HEK293T (cell line): ENCODE results near the gene TCF7L1.

Experiments
- CTCF ChIA-PET: fragments of 350-600 bp; formaldehyde crosslinking; extraction: SDS; loops from one replicate; lab custom pipeline; 2021; ENCODE audit warnings: antibody characterized with exemption, inconsistent platforms; lab: Yijun Ruan, JAX
- POLR2A ChIA-PET: fragments of 350-600 bp; formaldehyde crosslinking; extraction: SDS; loops from one replicate; lab custom pipeline; 2020; ENCODE audit warnings: antibody characterized with exemption, inconsistent platforms; lab: Yijun Ruan, JAX
- DNase-seq: peaks from one replicate; pipeline ENCODE4 v3.0.0; 2012; ENCODE audit warnings: mixed read lengths; ENCODE audit errors: extremely low spot score
- ARNT ChIP-seq: fragments of 450-650 bp; IDR thresholded peaks from 2 replicates; pipeline ENCODE4 v1.6.1; 2017; ENCODE audit warnings: mild to moderate bottlenecking
- BHLHE40 ChIP-seq: fragments of 450-650 bp; IDR thresholded peaks from 2 replicates; pipeline ENCODE4 v1.6.1; 2016; ENCODE audit warnings: mild to moderate bottlenecking, moderate library complexity, borderline replicate concordance
- CTBP1 ChIP-seq: fragments of 450-650 bp; IDR thresholded peaks from 2 replicates; pipeline ENCODE4 v1.6.1; 2016; ENCODE audit warnings: borderline replicate concordance
- ELF4 ChIP-seq: fragments of 450-650 bp; IDR thresholded peaks from 2 replicates; pipeline ENCODE4 v1.6.1; 2017; ENCODE audit warnings: antibody characterized with exemption
- FOXA1 ChIP-seq: fragments of 450-650 bp; IDR thresholded peaks from 2 replicates; pipeline ENCODE4 v1.6.1; 2016; ENCODE audit warnings: mild to moderate bottlenecking
- FOXK2 ChIP-seq: fragments of 450-650 bp; IDR thresholded peaks from 2 replicates; pipeline ENCODE4 v1.6.1; 2016; ENCODE audit warnings: mild to moderate bottlenecking
- FOXM1 ChIP-seq: fragments of 450-650 bp; IDR thresholded peaks from 2 replicates; pipeline ENCODE4 v1.6.1; 2017; ENCODE audit warnings: mild to moderate bottlenecking, borderline replicate concordance
- HDGF ChIP-seq: fragments of 450-650 bp; IDR thresholded peaks from 2 replicates; pipeline ENCODE4 v1.6.1; 2017; ENCODE audit warnings: antibody characterized with exemption, borderline replicate concordance
- L3MBTL2 ChIP-seq: fragments of 450-650 bp; conservative IDR thresholded peaks from 2 replicates; pipeline ENCODE4 v1.6.1; 2016; ENCODE audit warnings: mild to moderate bottlenecking
- LEF1 ChIP-seq: fragments of 450-650 bp; IDR thresholded peaks from 2 replicates; pipeline ENCODE4 v1.6.1; 2017; ENCODE audit warnings: mild to moderate bottlenecking, borderline replicate concordance
- NFRKB ChIP-seq: fragments of 450-650 bp; IDR thresholded peaks from 2 replicates; pipeline ENCODE4 v1.6.1; 2016; ENCODE audit warnings: mild to moderate bottlenecking, moderate library complexity
- SP1 ChIP-seq: fragments of 450-650 bp; IDR thresholded peaks from 2 replicates; pipeline ENCODE4 v1.6.1; 2017
- SUZ12 ChIP-seq: fragments of 450-650 bp; IDR thresholded peaks from 2 replicates; pipeline ENCODE4 v1.6.1; 2016; ENCODE audit warnings: mild to moderate bottlenecking
- TARDBP ChIP-seq: fragments of 450-650 bp; IDR thresholded peaks from 2 replicates; pipeline ENCODE4 v1.6.1; 2016
- ZNF384 ChIP-seq: fragments of 450-650 bp; IDR thresholded peaks from 2 replicates; pipeline ENCODE4 v1.6.1; 2016
- TF ChIP-seq, protein P1 (sequence below): fragments of 450-650 bp; IDR thresholded peaks from 2 replicates; pipeline ENCODE4 v1.6.1; 2016

The TCF7L1 gene

DNA sequence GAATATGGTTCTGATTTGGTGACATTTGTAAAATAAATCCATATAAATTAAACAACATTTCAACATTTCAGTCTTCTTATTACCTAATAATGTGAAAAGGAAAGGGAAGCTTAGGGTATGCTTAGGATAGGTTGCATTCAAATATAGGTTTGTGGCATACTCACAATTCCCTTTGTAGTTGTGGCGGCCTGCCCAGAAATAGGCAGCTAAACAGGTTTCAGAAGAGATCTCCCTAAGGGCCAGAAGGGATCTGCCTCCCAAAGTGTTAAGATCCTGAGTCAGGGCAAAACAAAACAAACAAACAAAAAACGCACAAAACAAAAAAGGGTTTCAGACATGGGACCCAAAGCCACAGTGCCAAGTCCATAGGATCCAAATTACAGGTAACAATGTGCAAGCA, 41.4 kb upstream of the TCF7L1 start:
- ChIA-PET POLR2A (no interaction called here), CTCF (interaction anchor here (0.7 kb wide), 1 partner anchor 459 kb away, joined by 3 read pairs; no protein-coding TSS in a partner anchor)
- no peak for DNase-seq
- TF ChIP-seq BHLHE40 (no peak), TARDBP (no peak), LEF1 (no peak), ARNT (no peak)
- TF ChIP-seq, protein P1, sequence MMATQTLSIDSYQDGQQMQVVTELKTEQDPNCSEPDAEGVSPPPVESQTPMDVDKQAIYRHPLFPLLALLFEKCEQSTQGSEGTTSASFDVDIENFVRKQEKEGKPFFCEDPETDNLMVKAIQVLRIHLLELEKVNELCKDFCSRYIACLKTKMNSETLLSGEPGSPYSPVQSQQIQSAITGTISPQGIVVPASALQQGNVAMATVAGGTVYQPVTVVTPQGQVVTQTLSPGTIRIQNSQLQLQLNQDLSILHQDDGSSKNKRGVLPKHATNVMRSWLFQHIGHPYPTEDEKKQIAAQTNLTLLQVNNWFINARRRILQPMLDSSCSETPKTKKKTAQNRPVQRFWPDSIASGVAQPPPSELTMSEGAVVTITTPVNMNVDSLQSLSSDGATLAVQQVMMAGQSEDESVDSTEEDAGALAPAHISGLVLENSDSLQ, result no peak

DNA sequence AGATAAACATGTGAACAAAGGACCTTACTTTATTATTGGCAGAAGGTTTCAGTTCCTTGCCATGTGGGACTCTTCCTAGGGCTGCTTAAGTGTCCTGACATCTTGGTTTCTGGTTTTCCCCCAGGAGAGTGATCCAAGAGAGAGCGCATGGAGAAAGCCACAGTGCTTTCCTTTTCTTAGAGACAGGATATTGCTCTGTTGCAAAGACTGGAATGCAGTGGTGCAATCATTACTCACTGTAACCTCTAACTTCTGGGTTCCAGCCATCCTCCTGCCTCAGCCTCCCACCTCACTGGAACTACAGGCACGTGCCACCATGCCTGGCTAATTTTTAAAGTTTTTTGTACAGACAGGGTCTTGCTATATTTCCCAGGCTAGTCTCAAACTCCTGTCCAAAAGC, 38.1 kb upstream of the TCF7L1 start:
- DNase-seq, result no peak
- ChIA-PET CTCF (interaction anchor here (0.7 kb wide), 1 partner anchor 8 kb away, joined by 3 read pairs; no protein-coding TSS in a partner anchor), POLR2A (no interaction called here)

DNA sequence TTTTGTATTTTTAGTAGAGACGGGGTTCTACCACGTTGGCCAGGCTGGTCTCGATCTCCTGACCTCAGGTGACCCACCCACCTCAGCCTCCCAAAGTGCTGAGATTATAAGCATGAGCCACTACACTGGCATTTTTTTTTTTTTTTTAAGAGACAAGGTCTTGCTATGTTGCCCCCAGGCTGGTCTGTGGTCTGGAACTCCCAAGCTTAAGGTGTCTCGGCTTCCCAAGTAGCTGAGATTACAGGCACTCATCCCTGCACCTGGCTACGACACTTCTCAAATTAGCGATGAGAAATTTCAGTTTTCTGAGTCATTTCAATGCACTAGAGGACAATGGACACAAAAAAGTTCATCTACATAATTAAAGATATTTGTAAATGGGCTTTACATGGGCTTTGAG, 36.6 kb upstream of the TCF7L1 start:
- no peak for DNase-seq
- POLR2A ChIA-PET, result no interaction called here
- CTCF ChIA-PET, result no interaction called here
- no peak for TF ChIP-seq CTBP1
- TF ChIP-seq TARDBP, result no peak
- no peak for TF ChIP-seq SUZ12
- TF ChIP-seq LEF1, result no peak
- no peak for TF ChIP-seq HDGF

More for the DNA sequence above, 38.1 kb upstream of the TCF7L1 start:
- TF ChIP-seq FOXK2 (no peak), CTBP1 (no peak)

DNA sequence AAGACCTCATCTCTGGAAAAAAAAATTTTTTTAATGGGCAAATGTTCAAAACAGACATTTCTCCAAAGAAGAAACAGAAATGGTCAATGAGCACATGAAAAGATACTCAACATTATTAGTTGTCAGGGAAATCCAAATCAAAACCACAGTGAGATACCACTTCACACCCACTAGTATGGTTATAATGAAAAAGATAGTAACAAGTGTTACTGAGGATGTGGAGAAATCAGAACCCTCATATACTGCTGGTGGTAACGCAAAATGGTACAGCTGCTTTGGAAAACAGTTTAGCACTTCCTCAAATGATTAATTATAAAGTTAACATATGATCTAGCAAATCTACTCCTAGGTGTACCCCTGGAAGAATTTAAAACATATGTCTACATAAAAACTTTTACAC, 29.0 kb upstream of the TCF7L1 start:
- ChIA-PET CTCF (no interaction called here), POLR2A (no interaction called here)
- DNase-seq, result no peak
- TF ChIP-seq SUZ12 (no peak), ARNT (no peak), FOXK2 (no peak), L3MBTL2 (no peak), FOXA1 (no peak), BHLHE40 (no peak), ELF4 (no peak), ZNF384 (no peak), HDGF (no peak), SP1 (no peak), CTBP1 (no peak), LEF1 (no peak), TARDBP (no peak)
- TF ChIP-seq, protein P1, result no peak

DNA sequence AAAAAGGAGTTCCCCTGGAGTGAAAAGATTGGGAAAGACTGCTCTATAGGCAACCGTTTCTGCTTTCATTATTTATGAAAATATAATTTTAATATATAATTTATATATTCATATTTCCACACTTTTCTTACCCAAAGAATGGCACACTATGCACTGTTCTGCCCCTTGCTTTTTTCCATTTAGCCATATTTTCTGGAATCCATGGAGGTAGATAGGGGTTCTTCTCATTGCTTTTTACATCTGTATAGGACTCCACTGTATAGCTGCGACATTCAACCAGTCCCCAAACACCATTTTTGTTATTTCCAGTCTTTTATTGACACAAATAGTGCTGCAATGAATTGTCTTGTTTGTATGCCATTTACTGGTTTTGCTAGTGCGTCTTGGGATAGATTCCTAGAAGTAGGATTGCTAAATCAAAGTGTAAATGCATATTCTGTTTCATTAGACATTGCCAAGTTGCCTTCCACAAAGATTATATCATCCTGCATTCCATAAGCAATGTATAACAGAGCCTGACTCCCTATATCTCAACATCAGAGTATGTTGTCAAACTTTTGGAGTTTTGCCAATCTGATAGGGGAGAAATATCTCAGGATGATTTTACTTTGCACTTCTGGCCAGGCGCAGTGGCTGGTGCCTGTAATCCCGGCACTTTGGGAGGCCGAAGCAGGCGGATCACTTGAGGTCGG, 26.6 kb upstream of the TCF7L1 start:
- CTCF ChIA-PET, result no interaction called here
- no peak for DNase-seq
- POLR2A ChIA-PET, result no interaction called here
- TF ChIP-seq LEF1 (no peak), HDGF (no peak), SUZ12 (no peak), CTBP1 (no peak), ELF4 (no peak), ARNT (no peak), SP1 (no peak), FOXA1 (no peak), NFRKB (no peak), TARDBP (no peak), FOXK2 (no peak), ZNF384 (no peak), BHLHE40 (no peak), L3MBTL2 (no peak), FOXM1 (no peak)
- TF ChIP-seq, protein P1, result no peak

DNA sequence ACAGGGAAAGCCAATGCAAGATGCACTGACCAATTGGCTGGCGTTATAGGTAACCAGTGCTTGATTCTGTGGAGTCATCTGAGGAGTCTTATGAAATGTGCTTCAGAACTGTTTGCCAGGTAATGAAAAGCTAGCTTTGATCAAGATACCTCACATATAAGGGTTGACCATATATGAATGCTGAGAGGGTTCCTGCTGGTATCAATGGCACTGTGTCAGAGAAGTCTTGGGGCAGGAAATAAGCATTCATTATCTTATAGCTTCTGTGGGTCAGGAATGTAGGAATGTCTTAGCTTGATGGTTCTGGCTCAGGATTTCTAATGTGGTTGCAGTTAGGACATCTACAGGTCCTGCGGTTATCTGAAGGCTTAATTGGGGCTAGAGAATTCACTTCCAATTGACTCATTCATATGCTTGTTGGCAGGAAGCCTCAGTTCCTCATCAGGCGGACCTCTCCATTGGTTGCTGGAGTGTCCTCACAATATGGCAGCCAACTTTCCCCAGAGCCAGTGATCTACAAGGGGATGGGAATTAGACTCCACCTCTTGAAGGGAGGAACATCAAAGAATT, 22.1 kb upstream of the TCF7L1 start:
- CTCF ChIA-PET, result interaction anchor here (1.4 kb wide), 1 partner anchor 21 kb away, joined by 3 read pairs; no protein-coding TSS in a partner anchor
- POLR2A ChIA-PET, result no interaction called here
- no peak for TF ChIP-seq ELF4
- TF ChIP-seq, protein P1, result no peak
- TF ChIP-seq SUZ12, result no peak
- TF ChIP-seq BHLHE40, result no peak
- no peak for TF ChIP-seq NFRKB
- TF ChIP-seq TARDBP, result no peak
- no peak for TF ChIP-seq L3MBTL2
- no peak for TF ChIP-seq ZNF384
- no peak for TF ChIP-seq FOXK2
- no peak for TF ChIP-seq FOXM1
- no peak for TF ChIP-seq ARNT
- TF ChIP-seq SP1, result no peak
- TF ChIP-seq CTBP1, result no peak
- DNase-seq, result no peak
